ENCODE measurements around the gene ZNF562.

The ZNF562 gene

GRCh38 chr19:9610484-9611113, 64.3 kb downstream of the ZNF562 start:
- Mint-ChIP-seq H3K36me3 (ENCODE audit: low read depth) (peaks cover 95% of the 10 kb centered on the region), H3K9me3 (peaks cover 63% of the 10 kb centered on the region), H3K27me3 (ENCODE audit: low read depth) (no peaks in the 10 kb centered on the region), H3K4me1 (no peaks in the 10 kb centered on the region), H3K4me3 (no peak overlapping the region), H3K27ac (no peak overlapping the region)
- no peak for TF ChIP-seq CTCF (IDR thresholded peaks at IDR 0.05; ENCODE audit: unreplicated experiment in 3 of 3)

- H3K27ac Mint-ChIP-seq = no peak overlapping the region
- no peak for TF ChIP-seq CTCF (IDR thresholded peaks at IDR 0.05; ENCODE audit: unreplicated experiment in 3 of 3)
- H3K4me1 Mint-ChIP-seq = no peaks in the 10 kb centered on the region
- no peak overlapping the region for H3K4me3 Mint-ChIP-seq
- H3K9me3 Mint-ChIP-seq = peaks cover 56% of the 10 kb centered on the region
- H3K27me3 Mint-ChIP-seq (ENCODE audit: low read depth) = no peaks in the 10 kb centered on the region
- H3K36me3 Mint-ChIP-seq (ENCODE audit: low read depth) = peaks cover 78% of the 10 kb centered on the region
These were observed 66.0 kb downstream of the ZNF562 start for GRCh38 chr19:9608912-9609311.

- no peaks in the 10 kb centered on the region for H3K4me1 Mint-ChIP-seq
- no peak for TF ChIP-seq CTCF (IDR thresholded peaks at IDR 0.05; ENCODE audit: unreplicated experiment in 3 of 3)
- peaks cover 15% of the 10 kb centered on the region for H3K9me3 Mint-ChIP-seq
- H3K27me3 Mint-ChIP-seq (ENCODE audit: low read depth) = peaks cover 5% of the 10 kb centered on the region
- peaks cover 4% of the 10 kb centered on the region for H3K36me3 Mint-ChIP-seq (ENCODE audit: low read depth)
- no peak overlapping the region for H3K27ac Mint-ChIP-seq
- H3K4me3 Mint-ChIP-seq = no peak overlapping the region
These were observed 77.9 kb downstream of the ZNF562 start for GRCh38 chr19:9597027-9597426.

All from nephron (organoid).